Large intestine (tissue), 12 donors: Measurements from ENCODE around the gene PEX26. TPM values are rescaled to one million over a fixed set of nuclear protein-coding genes. Genes with fewer than 3 reads are reported as not detected.

Experiments used
- DNase-seq, 2 donors: peaks; one replicate each; pipeline versions ENCODE4 v3.0.0 to v3.0.0-alpha.2; 2013
- H3K27ac ChIP-seq: one replicate; pipeline ENCODE4 v1.5.1; 2013; ENCODE audit warnings: low read length
- H3K27me3 ChIP-seq: 2 replicates; pipeline ENCODE4 v1.6.1; 2013; ENCODE audit warnings: low read length; ENCODE audit not compliant: control insufficient read depth, insufficient read depth
- H3K36me3 ChIP-seq: 2 replicates; pipeline ENCODE4 v1.6.1; 2013; ENCODE audit warnings: low read length; ENCODE audit not compliant: control insufficient read depth, insufficient read depth
- H3K4me1 ChIP-seq: one replicate; pipeline ENCODE4 v1.6.1; 2013; ENCODE audit warnings: low read length; ENCODE audit not compliant: control insufficient read depth, insufficient read depth
- H3K4me3 ChIP-seq: one replicate; pipeline ENCODE4 v1.5.1; 2013; ENCODE audit warnings: low read length
- H3K9me3 ChIP-seq: one replicate; pipeline ENCODE4 v1.6.1; 2013; ENCODE audit warnings: mild to moderate bottlenecking, low read depth, low read length, moderate library complexity; ENCODE audit not compliant: control insufficient read depth
- WGBS: methylation state at CpG from one replicate; pipeline ENCODE4 v1.1.5; 2013; ENCODE audit warnings: low lambda C conversion rate; ENCODE audit not compliant: insufficient coverage; 5-methylcytosine and 5-hydroxymethylcytosine counted together
- long read RNA-seq, 11 donors: transcript quantifications; one replicate each; lab custom pipeline, GENCODE V29; 2026
- polyA plus RNA-seq: library from polyadenylated mRNA; unstranded; fragments of 120-200 nt; gene quantifications from one replicate; pipeline ENCODE4 v1.2.1, GENCODE V29; 2013

The PEX26 gene
- polyA plus RNA-seq: 32.7 TPM
- long read RNA-seq, donor 1, partial matches to known transcripts: 0 of 2 reads
- long read RNA-seq, donor 1, other reads (novel, unspliced or antisense): 0 of 2 reads
- long read RNA-seq, donor 2, full-length matches to known transcripts: 3 of 21 reads
- long read RNA-seq, donor 2, partial matches to known transcripts: 18 of 21 reads
- long read RNA-seq, donor 2, other reads (novel, unspliced or antisense): 0 of 21 reads
- long read RNA-seq, donor 3, partial matches to known transcripts: 5 of 5 reads
- long read RNA-seq, donor 3, other reads (novel, unspliced or antisense): 0 of 5 reads
- long read RNA-seq, donor 4: 0 reads
- long read RNA-seq, donor 5, partial matches to known transcripts: 0 of 1 reads
- long read RNA-seq, donor 5, other reads (novel, unspliced or antisense): 0 of 1 reads
- long read RNA-seq, donor 6, full-length matches to known transcripts: 3 of 3 reads
- long read RNA-seq, donor 6, partial matches to known transcripts: 0 of 3 reads
- long read RNA-seq, donor 6, other reads (novel, unspliced or antisense): 0 of 3 reads
- long read RNA-seq, donor 7: 0 reads
- long read RNA-seq, donor 8, full-length matches to known transcripts: 4 of 90 reads
- long read RNA-seq, donor 8, partial matches to known transcripts: 86 of 90 reads
- long read RNA-seq, donor 8, other reads (novel, unspliced or antisense): 0 of 90 reads
- long read RNA-seq, donor 9, partial matches to known transcripts: 29 of 30 reads
- long read RNA-seq, donor 9, other reads (novel, unspliced or antisense): 0 of 30 reads
- long read RNA-seq, donor 10, partial matches to known transcripts: 8 of 9 reads
- long read RNA-seq, donor 10, other reads (novel, unspliced or antisense): 0 of 9 reads
- long read RNA-seq, donor 11, partial matches to known transcripts: 6 of 7 reads
- long read RNA-seq, donor 11, other reads (novel, unspliced or antisense): 0 of 7 reads

DNA sequence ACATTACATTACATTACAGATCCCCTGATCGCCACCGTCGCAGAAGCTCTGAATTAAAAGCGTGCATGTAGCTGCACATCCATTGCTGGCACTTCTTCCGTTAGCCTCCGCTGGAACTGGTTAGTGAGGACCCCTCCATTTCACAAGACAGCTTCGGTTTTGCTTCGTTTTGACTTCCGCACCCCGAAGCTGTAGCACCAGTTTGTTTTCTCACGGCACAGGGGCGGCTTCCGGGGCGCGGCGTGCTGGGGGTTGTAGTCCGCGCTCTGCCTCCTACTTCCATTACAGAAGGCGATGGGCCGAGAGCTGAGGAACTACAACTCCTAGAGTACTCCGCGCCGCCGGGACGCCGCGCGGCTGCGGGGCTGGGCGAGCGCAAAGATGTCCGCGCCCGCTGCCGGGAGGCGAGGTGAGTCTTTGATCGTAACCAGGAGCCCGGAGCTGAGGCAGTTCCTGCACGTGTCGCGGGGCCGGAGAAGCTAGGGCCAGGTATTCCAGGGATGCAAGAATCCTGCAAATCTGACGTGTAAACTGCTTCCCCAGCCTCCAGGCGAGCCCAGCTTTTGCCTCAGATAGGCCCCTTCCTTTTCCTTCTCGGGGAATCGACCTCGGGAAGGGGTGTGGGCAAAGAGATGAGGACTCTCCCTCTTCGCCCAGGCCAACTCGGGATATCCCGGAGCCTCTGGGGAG, at the start of gene PEX26:
PEX26 (plus strand) TSS at position 352 of the 690 bp plus-strand sequence. CDS start 387 bp downstream, outside the sequence.
- DNase-seq: peak; percentile 96 to 98
- peak within 1 kb of the TSS; percentile 65 for H3K4me3 ChIP-seq
- H3K36me3 ChIP-seq: peaks cover 26% of the 10 kb centered on the region
- no peaks in the 10 kb centered on the region for H3K9me3 ChIP-seq
- WGBS: no CpG with 5 or more reads among the region's 50 CpGs
- H3K27ac ChIP-seq: peak within 1 kb of the TSS; percentile 80
- no peaks in the 10 kb centered on the region for H3K27me3 ChIP-seq
- peaks cover 18% of the 10 kb centered on the region for H3K4me1 ChIP-seq

DNA sequence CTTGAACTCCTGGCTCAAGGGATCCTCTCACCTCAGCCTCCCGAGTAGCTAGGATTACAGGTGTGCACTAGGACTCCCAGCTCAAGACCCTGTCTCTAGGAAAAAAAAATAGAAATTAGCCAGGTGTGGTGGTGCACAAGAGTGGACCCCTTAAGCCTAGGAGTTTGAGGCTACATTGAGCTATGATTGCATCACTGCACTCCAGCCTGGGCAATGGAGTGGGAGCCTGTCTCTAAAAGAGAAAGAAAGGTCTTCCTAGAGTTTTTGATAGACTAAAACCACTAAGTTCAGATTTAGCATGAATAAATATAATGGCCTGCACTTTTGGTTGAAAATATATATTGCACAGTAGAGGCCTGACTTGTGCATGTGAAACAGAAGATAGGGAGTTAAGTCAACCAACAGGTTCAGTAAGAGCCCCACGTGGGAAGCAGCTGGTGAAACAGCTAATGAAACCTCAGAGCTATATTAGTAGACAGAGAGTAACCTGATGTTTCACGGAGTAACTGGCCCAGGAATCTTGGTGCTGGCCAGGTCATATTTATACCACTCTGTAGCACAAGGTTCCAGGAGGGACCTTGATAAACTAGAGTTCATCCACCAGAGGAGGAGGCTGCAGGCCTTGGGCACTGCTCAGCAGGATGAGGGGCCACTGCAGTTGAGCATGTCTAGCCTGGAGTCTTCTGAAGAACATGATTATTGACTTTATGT, 48.8 kb upstream of the PEX26 start:
- Histone ChIP-seq H3K27me3 (peaks cover 2% of the 10 kb centered on the region), H3K4me1 (peaks cover 8% of the 10 kb centered on the region), H3K27ac (no peak overlapping the region), H3K36me3 (no peaks in the 10 kb centered on the region), H3K4me3 (no peak overlapping the region), H3K9me3 (no peaks in the 10 kb centered on the region)
- DNase-seq: no peak
- no CpG with 5 or more reads among the region's 3 CpGs for WGBS

- peaks cover 7% of the 10 kb centered on the region for H3K4me1 ChIP-seq
- H3K9me3 ChIP-seq: no peaks in the 10 kb centered on the region
- no peak overlapping the region for H3K27ac ChIP-seq
- H3K27me3 ChIP-seq: peaks cover 2% of the 10 kb centered on the region
- no peak overlapping the region for H3K4me3 ChIP-seq
- no peak for DNase-seq
- H3K36me3 ChIP-seq: no peaks in the 10 kb centered on the region
- no CpG with 5 or more reads among the region's 2 CpGs for WGBS
Observed at GRCh38 chr22:18029686-18030267, 48.0 kb upstream of the PEX26 start.

DNA sequence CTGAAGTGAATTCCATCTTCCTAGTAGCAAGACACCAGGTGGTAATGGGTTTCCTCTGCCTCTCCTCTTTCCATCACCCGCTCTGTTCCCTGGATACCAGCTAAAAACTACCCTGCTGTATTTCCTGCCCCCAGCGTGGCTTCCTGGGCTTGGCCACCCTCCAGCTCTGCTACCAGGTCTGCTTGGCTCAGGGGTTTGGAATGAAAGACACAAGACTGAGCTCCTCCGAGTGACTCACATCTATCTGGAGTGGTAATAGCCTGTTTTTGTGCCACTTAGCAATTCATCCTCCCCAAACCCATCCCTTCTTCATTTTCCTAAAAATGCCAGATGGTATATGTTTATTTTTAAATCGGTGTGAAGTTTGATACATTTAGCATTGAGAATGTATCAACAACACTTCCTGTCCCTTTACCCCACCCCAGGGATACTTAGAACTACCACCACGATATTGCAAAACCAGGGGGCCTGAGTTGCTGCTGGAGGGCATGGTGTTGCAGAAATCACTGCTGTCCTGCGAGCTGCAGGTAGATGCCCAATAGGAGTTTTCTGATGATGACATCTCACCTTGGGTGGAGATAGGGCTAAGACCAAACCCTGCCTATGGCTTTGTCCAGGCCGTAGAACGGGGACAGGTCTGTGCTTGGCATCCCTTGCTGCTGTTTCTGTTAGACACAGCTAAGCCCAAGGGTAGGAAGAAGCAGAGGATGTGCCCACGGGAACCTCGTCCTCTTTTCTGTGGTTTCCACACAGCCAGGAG, 45.9 kb upstream of the PEX26 start:
- no CpG with 5 or more reads among the region's 10 CpGs for WGBS
- Histone ChIP-seq H3K36me3 (no peaks in the 10 kb centered on the region), H3K4me1 (peaks cover 3% of the 10 kb centered on the region), H3K4me3 (no peak overlapping the region), H3K9me3 (no peaks in the 10 kb centered on the region), H3K27me3 (no peaks in the 10 kb centered on the region), H3K27ac (no peak overlapping the region)
- no peak for DNase-seq

- no peaks in the 10 kb centered on the region for H3K27me3 ChIP-seq
- WGBS: no CpG with 5 or more reads among the region's 6 CpGs
- H3K27ac ChIP-seq: no peak overlapping the region
- no peak overlapping the region for H3K4me3 ChIP-seq
- H3K4me1 ChIP-seq: peaks cover 3% of the 10 kb centered on the region
- no peaks in the 10 kb centered on the region for H3K36me3 ChIP-seq
- peak in 1 of 2 donors; percentile 29 for DNase-seq
- H3K9me3 ChIP-seq: no peaks in the 10 kb centered on the region
Observed at GRCh38 chr22:18032455-18033101, 45.2 kb upstream of the PEX26 start.

GRCh38 chr22:18033204-18033998, 44.4 kb upstream of the PEX26 start:
- H3K9me3 ChIP-seq: no peaks in the 10 kb centered on the region
- H3K27me3 ChIP-seq: no peaks in the 10 kb centered on the region
- no peak overlapping the region for H3K27ac ChIP-seq
- H3K4me1 ChIP-seq: peaks cover 3% of the 10 kb centered on the region
- H3K4me3 ChIP-seq: no peak overlapping the region
- H3K36me3 ChIP-seq: no peaks in the 10 kb centered on the region
- WGBS: no CpG with 5 or more reads among the region's 6 CpGs
- DNase-seq: no peak

DNA sequence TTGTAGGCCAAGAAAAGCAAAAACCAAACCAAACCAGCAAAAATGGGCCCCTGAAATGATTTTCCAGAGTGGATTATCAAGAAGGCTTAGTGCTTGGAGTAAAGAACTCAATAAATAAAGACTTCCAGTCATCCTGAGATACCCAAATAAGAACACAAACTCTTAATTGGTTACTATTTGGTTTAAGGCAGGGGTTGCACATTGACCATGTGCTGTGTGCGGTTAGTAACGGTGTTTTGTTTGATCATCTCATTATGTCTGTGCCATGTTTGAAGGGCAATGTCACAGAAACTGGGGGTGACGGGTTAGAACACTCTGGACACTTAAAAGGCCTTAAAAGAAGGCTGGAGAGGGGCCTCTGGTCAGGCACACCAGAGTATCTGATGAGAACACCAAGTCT, 43.7 kb upstream of the PEX26 start:
- DNase-seq: no peak
- no peaks in the 10 kb centered on the region for H3K36me3 ChIP-seq
- no peaks in the 10 kb centered on the region for H3K27me3 ChIP-seq
- H3K4me3 ChIP-seq: no peak overlapping the region
- H3K9me3 ChIP-seq: no peaks in the 10 kb centered on the region
- no CpG with 5 or more reads among the region's 3 CpGs for WGBS
- no peak overlapping the region for H3K27ac ChIP-seq
- peaks cover 3% of the 10 kb centered on the region for H3K4me1 ChIP-seq

DNA sequence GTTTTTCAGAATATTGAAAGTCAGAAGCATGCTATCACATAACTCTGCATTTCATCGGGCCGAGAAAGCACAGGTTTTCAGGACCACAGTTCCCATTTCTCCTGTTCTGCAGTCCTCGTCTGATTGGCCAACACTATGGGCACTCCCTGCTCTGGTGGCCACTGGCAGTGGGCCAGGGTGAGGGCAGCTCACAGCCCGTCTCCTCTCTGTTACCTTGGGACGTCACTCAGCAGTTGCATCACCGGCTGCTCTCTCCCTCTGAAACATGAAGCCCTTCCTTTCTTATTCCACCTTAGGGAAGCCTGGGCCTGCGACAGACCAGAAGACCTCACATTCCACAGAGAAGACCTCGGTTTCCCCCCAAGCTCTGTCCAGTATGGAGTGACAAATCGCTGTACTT, 42.0 kb upstream of the PEX26 start:
- Histone ChIP-seq H3K36me3 (no peaks in the 10 kb centered on the region), H3K27ac (no peak overlapping the region), H3K4me3 (no peak overlapping the region), H3K4me1 (peaks cover 3% of the 10 kb centered on the region), H3K27me3 (no peaks in the 10 kb centered on the region), H3K9me3 (no peaks in the 10 kb centered on the region)
- WGBS: no CpG with 5 or more reads among the region's 9 CpGs
- DNase-seq: no peak
